GM23338 (cell line): ENCODE data around the gene KLHDC7A.

Experiments
- CREB1 ChIP-seq: fragments of 250-450 bp; sonication (Bioruptor Pico); IDR thresholded peaks from 2 replicates; pipeline ENCODE4 v1.5.0; 2020; ENCODE audit warnings: low read depth, mild to moderate bottlenecking, moderate library complexity
- EZH2 ChIP-seq: fragments of 200-600 bp; sonication (generic); IDR thresholded peaks from one replicate; pipeline ENCODE4 v1.8.0; 2017; ENCODE audit warnings: antibody characterized with exemption, mild to moderate bottlenecking, low read depth; ENCODE audit not compliant: unreplicated experiment
- EZH2phosphoT487 ChIP-seq: fragments of 200-600 bp; sonication (generic); IDR thresholded peaks from one replicate; pipeline ENCODE4 v1.8.1; 2018; ENCODE audit warnings: antibody characterized with exemption; ENCODE audit not compliant: unreplicated experiment
- JUNB ChIP-seq: IDR thresholded peaks from one replicate; pipeline ENCODE4 v1.6.1; 2016; ENCODE audit warnings: antibody characterized with exemption; ENCODE audit not compliant: unreplicated experiment
- NANOG ChIP-seq: IDR thresholded peaks from 2 replicates; pipeline ENCODE4 v1.6.1; 2016; ENCODE audit warnings: antibody characterized with exemption, borderline replicate concordance
- POLR2AphosphoS5 ChIP-seq: IDR thresholded peaks from 2 replicates; pipeline ENCODE4 v1.6.1; 2016; ENCODE audit warnings: antibody characterized with exemption, low read depth
- STAT1 ChIP-seq: IDR thresholded peaks from one replicate; pipeline ENCODE4 v1.6.1; 2016; ENCODE audit warnings: antibody characterized with exemption; ENCODE audit not compliant: unreplicated experiment
- ZNF114 ChIP-seq: fragments of 250-450 bp; sonication (Bioruptor Pico); IDR thresholded peaks from 2 replicates; pipeline ENCODE4 v1.5.0; 2020; ENCODE audit warnings: mild to moderate bottlenecking, moderate library complexity
- ZNF331 ChIP-seq: fragments of 250-450 bp; sonication (Bioruptor Pico); IDR thresholded peaks from 2 replicates; pipeline ENCODE4 v1.5.0; 2020; ENCODE audit warnings: low read depth, mild to moderate bottlenecking, moderate library complexity
- TF ChIP-seq, protein P1 (sequence below), 2 experiments: fragments of 200-600 bp in 1 of 2; sonication (generic) in 1 of 2; conservative IDR thresholded peaks; 2 replicates each; pipeline versions ENCODE4 v1.5.1 to v1.6.1; 2016 to 2017; ENCODE audit warnings: antibody characterized with exemption in 2 of 2, low read depth in 2 of 2, mild to moderate bottlenecking in 2 of 2, moderate library complexity in 1 of 2
- TF ChIP-seq, protein P2 (sequence below): IDR thresholded peaks from one replicate; pipeline ENCODE4 v1.6.1; 2018; ENCODE audit warnings: antibody characterized with exemption; ENCODE audit not compliant: unreplicated experiment
- TF ChIP-seq, protein P3 (sequence below): fragments of 250-450 bp; sonication (Bioruptor Pico); IDR thresholded peaks from 2 replicates; pipeline ENCODE4 v1.5.0; 2020; ENCODE audit warnings: mild to moderate bottlenecking, moderate library complexity
- TF ChIP-seq, protein P4 (sequence below): IDR thresholded peaks from 2 replicates; pipeline ENCODE4 v1.6.1; 2016; ENCODE audit warnings: antibody characterized with exemption

DNA sequence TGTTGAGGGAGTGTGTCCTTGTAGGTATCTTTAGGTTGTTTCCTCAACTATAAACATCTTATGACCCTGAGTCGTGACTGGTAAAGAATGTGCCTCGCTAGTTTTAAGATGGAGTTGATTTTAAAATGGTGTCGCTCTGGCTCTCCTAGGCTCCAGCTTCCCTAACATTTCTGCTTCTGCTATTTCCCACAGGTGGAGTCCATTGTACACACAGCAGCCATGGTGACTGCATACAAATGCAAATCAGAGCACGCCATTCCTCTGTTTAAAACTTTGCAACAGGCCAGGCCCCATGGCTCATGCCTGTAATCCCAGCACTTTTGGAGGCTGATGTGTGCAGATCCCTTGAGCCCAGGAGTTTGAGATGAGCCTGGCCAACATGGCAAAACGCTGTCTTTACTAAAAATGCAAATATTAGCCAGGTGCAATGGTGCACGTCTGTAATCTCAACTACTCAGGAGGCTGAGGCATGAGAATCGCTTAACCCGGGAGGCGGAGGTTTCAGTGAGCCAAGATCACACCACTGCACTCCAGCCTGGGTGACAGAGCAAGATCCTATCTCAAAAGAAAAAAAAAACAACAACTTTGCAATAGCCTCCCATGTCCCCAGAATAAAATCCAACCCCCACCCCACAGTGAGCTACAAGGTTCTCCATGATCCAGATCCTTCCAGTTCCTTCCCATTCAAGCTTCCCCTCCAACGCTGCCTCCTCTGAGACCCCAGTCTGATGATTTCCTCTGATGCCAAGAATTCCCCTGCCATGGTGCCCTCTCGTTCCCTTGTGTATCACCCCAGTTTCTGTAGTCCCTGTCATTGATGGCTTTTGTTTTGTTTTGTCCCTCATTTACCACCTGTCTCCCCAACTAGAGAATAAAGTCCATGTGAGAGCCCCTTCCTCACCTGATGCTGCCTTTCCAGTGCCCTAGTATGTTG is 36.9 kb upstream of the KLHDC7A start:
- TF ChIP-seq, protein P1, sequence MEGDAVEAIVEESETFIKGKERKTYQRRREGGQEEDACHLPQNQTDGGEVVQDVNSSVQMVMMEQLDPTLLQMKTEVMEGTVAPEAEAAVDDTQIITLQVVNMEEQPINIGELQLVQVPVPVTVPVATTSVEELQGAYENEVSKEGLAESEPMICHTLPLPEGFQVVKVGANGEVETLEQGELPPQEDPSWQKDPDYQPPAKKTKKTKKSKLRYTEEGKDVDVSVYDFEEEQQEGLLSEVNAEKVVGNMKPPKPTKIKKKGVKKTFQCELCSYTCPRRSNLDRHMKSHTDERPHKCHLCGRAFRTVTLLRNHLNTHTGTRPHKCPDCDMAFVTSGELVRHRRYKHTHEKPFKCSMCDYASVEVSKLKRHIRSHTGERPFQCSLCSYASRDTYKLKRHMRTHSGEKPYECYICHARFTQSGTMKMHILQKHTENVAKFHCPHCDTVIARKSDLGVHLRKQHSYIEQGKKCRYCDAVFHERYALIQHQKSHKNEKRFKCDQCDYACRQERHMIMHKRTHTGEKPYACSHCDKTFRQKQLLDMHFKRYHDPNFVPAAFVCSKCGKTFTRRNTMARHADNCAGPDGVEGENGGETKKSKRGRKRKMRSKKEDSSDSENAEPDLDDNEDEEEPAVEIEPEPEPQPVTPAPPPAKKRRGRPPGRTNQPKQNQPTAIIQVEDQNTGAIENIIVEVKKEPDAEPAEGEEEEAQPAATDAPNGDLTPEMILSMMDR (conservative IDR thresholded peaks at IDR 0.05; ENCODE audit: low read depth in 2 of 2) = no peak
- TF ChIP-seq POLR2AphosphoS5 (no peak), EZH2 (no peak), JUNB (no peak), EZH2phosphoT487 (no peak), ZNF331 (CRISPR knock-in tag) (no peak), CREB1 (CRISPR knock-in tag) (no peak), ZNF114 (CRISPR knock-in tag) (no peak), NANOG (no peak), STAT1 (no peak)
- TF ChIP-seq, protein P2, sequence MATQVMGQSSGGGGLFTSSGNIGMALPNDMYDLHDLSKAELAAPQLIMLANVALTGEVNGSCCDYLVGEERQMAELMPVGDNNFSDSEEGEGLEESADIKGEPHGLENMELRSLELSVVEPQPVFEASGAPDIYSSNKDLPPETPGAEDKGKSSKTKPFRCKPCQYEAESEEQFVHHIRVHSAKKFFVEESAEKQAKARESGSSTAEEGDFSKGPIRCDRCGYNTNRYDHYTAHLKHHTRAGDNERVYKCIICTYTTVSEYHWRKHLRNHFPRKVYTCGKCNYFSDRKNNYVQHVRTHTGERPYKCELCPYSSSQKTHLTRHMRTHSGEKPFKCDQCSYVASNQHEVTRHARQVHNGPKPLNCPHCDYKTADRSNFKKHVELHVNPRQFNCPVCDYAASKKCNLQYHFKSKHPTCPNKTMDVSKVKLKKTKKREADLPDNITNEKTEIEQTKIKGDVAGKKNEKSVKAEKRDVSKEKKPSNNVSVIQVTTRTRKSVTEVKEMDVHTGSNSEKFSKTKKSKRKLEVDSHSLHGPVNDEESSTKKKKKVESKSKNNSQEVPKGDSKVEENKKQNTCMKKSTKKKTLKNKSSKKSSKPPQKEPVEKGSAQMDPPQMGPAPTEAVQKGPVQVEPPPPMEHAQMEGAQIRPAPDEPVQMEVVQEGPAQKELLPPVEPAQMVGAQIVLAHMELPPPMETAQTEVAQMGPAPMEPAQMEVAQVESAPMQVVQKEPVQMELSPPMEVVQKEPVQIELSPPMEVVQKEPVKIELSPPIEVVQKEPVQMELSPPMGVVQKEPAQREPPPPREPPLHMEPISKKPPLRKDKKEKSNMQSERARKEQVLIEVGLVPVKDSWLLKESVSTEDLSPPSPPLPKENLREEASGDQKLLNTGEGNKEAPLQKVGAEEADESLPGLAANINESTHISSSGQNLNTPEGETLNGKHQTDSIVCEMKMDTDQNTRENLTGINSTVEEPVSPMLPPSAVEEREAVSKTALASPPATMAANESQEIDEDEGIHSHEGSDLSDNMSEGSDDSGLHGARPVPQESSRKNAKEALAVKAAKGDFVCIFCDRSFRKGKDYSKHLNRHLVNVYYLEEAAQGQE = no peak
- TF ChIP-seq, protein P3, sequence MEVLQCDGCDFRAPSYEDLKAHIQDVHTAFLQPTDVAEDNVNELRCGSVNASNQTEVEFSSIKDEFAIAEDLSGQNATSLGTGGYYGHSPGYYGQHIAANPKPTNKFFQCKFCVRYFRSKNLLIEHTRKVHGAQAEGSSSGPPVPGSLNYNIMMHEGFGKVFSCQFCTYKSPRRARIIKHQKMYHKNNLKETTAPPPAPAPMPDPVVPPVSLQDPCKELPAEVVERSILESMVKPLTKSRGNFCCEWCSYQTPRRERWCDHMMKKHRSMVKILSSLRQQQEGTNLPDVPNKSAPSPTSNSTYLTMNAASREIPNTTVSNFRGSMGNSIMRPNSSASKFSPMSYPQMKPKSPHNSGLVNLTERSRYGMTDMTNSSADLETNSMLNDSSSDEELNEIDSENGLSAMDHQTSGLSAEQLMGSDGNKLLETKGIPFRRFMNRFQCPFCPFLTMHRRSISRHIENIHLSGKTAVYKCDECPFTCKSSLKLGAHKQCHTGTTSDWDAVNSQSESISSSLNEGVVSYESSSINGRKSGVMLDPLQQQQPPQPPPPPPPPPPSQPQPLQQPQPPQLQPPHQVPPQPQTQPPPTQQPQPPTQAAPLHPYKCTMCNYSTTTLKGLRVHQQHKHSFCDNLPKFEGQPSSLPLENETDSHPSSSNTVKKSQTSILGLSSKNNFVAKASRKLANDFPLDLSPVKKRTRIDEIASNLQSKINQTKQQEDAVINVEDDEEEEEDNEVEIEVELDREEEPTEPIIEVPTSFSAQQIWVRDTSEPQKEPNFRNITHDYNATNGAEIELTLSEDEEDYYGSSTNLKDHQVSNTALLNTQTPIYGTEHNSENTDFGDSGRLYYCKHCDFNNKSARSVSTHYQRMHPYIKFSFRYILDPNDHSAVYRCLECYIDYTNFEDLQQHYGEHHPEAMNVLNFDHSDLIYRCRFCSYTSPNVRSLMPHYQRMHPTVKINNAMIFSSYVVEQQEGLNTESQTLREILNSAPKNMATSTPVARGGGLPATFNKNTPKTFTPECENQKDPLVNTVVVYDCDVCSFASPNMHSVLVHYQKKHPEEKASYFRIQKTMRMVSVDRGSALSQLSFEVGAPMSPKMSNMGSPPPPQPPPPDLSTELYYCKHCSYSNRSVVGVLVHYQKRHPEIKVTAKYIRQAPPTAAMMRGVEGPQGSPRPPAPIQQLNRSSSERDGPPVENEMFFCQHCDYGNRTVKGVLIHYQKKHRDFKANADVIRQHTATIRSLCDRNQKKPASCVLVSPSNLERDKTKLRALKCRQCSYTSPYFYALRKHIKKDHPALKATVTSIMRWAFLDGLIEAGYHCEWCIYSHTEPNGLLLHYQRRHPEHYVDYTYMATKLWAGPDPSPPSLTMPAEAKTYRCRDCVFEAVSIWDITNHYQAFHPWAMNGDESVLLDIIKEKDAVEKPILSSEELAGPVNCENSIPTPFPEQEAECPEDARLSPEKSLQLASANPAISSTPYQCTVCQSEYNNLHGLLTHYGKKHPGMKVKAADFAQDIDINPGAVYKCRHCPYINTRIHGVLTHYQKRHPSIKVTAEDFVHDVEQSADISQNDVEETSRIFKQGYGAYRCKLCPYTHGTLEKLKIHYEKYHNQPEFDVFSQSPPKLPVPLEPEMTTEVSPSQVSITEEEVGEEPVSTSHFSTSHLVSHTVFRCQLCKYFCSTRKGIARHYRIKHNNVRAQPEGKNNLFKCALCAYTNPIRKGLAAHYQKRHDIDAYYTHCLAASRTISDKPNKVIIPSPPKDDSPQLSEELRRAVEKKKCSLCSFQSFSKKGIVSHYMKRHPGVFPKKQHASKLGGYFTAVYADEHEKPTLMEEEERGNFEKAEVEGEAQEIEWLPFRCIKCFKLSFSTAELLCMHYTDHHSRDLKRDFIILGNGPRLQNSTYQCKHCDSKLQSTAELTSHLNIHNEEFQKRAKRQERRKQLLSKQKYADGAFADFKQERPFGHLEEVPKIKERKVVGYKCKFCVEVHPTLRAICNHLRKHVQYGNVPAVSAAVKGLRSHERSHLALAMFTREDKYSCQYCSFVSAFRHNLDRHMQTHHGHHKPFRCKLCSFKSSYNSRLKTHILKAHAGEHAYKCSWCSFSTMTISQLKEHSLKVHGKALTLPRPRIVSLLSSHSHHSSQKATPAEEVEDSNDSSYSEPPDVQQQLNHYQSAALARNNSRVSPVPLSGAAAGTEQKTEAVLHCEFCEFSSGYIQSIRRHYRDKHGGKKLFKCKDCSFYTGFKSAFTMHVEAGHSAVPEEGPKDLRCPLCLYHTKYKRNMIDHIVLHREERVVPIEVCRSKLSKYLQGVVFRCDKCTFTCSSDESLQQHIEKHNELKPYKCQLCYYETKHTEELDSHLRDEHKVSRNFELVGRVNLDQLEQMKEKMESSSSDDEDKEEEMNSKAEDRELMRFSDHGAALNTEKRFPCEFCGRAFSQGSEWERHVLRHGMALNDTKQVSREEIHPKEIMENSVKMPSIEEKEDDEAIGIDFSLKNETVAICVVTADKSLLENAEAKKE (CRISPR knock-in tag) = no peak
- TF ChIP-seq, protein P4, sequence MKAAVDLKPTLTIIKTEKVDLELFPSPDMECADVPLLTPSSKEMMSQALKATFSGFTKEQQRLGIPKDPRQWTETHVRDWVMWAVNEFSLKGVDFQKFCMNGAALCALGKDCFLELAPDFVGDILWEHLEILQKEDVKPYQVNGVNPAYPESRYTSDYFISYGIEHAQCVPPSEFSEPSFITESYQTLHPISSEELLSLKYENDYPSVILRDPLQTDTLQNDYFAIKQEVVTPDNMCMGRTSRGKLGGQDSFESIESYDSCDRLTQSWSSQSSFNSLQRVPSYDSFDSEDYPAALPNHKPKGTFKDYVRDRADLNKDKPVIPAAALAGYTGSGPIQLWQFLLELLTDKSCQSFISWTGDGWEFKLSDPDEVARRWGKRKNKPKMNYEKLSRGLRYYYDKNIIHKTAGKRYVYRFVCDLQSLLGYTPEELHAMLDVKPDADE = no peak
